ENCODE data around the gene PCDHGA10. TPM values are rescaled to one million over a fixed set of nuclear protein-coding genes. Genes with fewer than 3 reads are reported as not detected.
"Not testable (repeated sequence)": the region's sequence is repeated elsewhere in the genome, so short reads cannot be mapped to it uniquely, and the experiment has no call there.

Gene PCDHGA10
- total RNA-seq, 1 experiment from 2014 or later: 1.6 TPM

DNA sequence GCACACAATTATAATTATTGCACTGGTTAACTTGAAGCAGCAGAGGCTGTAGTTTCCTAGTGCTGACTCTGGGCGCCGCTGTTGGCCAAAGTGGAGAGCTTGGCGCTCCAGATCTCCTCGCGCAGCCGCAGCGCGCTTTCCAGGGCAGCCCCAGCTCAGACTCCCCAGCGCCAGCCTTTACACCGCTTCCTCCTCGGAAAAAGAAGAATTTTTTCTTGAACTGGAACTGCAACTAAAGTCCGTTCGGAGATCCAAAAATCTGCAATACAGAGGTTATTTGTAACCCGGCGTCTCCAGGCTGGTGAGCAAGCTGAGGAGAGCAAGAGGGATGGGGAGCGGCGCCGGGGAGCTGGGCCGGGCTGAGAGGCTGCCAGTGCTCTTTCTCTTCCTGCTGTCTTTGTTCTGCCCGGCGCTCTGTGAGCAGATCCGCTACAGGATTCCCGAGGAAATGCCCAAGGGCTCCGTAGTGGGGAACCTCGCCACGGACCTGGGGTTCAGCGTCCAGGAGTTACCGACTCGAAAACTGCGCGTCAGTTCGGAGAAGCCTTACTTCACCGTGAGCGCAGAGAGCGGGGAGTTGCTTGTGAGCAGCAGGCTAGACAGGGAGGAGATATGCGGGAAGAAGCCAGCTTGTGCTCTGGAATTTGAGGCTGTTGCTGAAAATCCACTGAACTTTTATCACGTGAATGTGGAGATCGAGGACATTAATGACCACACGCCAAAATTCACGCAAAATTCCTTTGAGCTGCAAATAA lies 25.1 kb upstream of the PCDHGA10 start, which contains the start of gene PCDHGB4:
PCDHGB4 (plus strand) TSS at position 142 of the 755 bp plus-strand sequence; CDS start at position 329, 187 bp downstream.
- not testable (repeated sequence) for H3K9me3 ChIP-seq (replicated peaks); H3K4me3 ChIP-seq; DNase-seq; H3K27me3 ChIP-seq; H3K4me1 ChIP-seq; H3K27ac ChIP-seq
- H3K36me3 ChIP-seq: peaks cover 40% of the 10 kb centered on the region

GRCh38 chr5:141388661-141389060 lies 24.1 kb upstream of the PCDHGA10 start:
- H3K27ac ChIP-seq: no peak overlapping the region
- peaks cover 37% of the 10 kb centered on the region for H3K36me3 ChIP-seq
- DNase-seq: no peak
- H3K27me3 ChIP-seq: no peaks in the 10 kb centered on the region
- no peaks in the 10 kb centered on the region for H3K4me1 ChIP-seq
- H3K9me3 ChIP-seq (replicated peaks): peaks cover 9% of the 10 kb centered on the region
- H3K4me3 ChIP-seq: no peak overlapping the region

GRCh38 chr5:141389153-141390042 lies 23.4 kb upstream of the PCDHGA10 start:
- Histone ChIP-seq H3K9me3 (replicated peaks) (peaks cover 12% of the 10 kb centered on the region), H3K4me3 (no peak overlapping the region), H3K4me1 (no peaks in the 10 kb centered on the region), H3K27ac (no peak overlapping the region), H3K36me3 (peaks cover 34% of the 10 kb centered on the region), H3K27me3 (no peaks in the 10 kb centered on the region)
- no peak for DNase-seq

DNA sequence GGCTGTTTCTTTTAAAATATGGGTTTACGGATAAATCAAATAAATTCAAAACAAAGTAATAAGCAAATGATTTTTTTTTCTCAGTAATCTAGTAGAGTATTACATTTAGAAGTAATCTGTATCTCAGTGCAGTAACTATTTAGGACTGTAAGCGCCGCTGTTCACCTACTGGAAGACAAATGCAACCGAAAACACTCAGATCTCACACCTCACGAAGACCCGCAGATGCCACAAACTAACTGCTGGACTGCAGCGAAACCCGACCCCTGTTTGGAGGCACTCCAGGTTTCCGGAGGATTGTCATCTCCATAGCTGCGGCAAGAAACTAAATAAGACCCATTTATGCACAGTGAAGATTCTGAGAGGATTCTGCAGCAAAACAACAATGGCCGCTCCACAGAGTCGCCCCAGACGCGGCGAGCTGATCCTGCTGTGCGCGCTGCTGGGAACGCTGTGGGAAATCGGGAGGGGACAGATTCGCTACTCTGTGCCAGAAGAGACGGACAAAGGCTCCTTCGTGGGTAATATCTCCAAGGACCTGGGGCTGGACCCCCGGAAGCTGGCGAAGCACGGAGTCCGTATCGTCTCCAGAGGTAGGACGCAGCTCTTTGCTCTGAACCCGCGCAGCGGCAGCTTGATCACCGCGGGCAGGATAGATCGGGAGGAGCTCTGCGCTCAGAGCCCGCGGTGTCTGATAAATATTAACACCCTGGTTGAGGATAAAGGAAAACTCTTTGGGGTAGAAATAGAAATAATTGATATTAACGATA lies 20.2 kb upstream of the PCDHGA10 start, which contains the start of gene PCDHGA8:
PCDHGA8 (plus strand) TSS at position 205 of the 770 bp plus-strand sequence; CDS start at position 386, 181 bp downstream.
- Histone ChIP-seq H3K4me1 (no peaks in the 10 kb centered on the region), H3K4me3 (no peak within 1 kb of the TSS), H3K27me3 (no peaks in the 10 kb centered on the region), H3K9me3 (replicated peaks) (peaks cover 6% of the 10 kb centered on the region), H3K27ac (no peak within 1 kb of the TSS), H3K36me3 (peaks cover 16% of the 10 kb centered on the region)
- DNase-seq: no peak

GRCh38 chr5:141393267-141393666 lies 19.5 kb upstream of the PCDHGA10 start:
- peaks cover 16% of the 10 kb centered on the region for H3K36me3 ChIP-seq
- H3K9me3 ChIP-seq (replicated peaks): peaks cover 6% of the 10 kb centered on the region
- H3K4me1 ChIP-seq: no peaks in the 10 kb centered on the region
- DNase-seq: no peak
- H3K27me3 ChIP-seq: no peaks in the 10 kb centered on the region
- no peak overlapping the region for H3K4me3 ChIP-seq
- H3K27ac ChIP-seq: no peak overlapping the region

- not testable (repeated sequence) for H3K4me1 ChIP-seq; H3K27ac ChIP-seq; H3K9me3 ChIP-seq (replicated peaks); H3K27me3 ChIP-seq; H3K4me3 ChIP-seq; DNase-seq
- H3K36me3 ChIP-seq: peaks cover 21% of the 10 kb centered on the region
Measured at GRCh38 chr5:141394401-141395187, 18.2 kb upstream of the PCDHGA10 start.

GRCh38 chr5:141397756-141398551 lies 14.8 kb upstream of the PCDHGA10 start, which contains the start of gene PCDHGB5:
Gene PCDHGB5 (plus strand): TSS chr5:141397947. CDS start chr5:141398128, 181 bp downstream.
- DNase-seq, H3K27ac ChIP-seq, H3K4me1 ChIP-seq, H3K4me3 ChIP-seq, H3K27me3 ChIP-seq: not testable (repeated sequence)
- peaks cover 31% of the 10 kb centered on the region for H3K36me3 ChIP-seq
- peaks cover 13% of the 10 kb centered on the region for H3K9me3 ChIP-seq (replicated peaks)

DNA sequence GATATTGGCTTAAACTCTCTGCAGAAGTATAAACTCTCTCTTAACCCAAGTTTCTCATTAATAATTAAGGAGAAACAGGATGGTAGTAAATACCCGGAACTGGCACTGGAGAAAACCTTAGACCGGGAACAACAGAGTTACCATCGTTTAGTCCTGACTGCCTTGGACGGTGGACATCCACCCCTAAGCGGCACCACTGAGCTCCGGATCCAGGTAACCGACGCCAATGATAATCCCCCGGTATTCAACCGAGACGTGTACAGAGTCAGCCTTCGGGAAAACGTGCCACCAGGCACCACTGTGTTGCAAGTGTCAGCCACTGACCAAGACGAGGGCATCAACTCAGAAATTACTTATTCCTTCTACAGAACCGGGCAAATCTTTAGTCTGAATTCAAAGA lies 14.2 kb upstream of the PCDHGA10 start:
- H3K4me1 ChIP-seq: no peaks in the 10 kb centered on the region
- H3K9me3 ChIP-seq (replicated peaks): peaks cover 12% of the 10 kb centered on the region
- peaks cover 30% of the 10 kb centered on the region for H3K36me3 ChIP-seq
- H3K27me3 ChIP-seq: no peaks in the 10 kb centered on the region
- DNase-seq: no peak
- no peak overlapping the region for H3K4me3 ChIP-seq
- H3K27ac ChIP-seq: no peak overlapping the region

DNA sequence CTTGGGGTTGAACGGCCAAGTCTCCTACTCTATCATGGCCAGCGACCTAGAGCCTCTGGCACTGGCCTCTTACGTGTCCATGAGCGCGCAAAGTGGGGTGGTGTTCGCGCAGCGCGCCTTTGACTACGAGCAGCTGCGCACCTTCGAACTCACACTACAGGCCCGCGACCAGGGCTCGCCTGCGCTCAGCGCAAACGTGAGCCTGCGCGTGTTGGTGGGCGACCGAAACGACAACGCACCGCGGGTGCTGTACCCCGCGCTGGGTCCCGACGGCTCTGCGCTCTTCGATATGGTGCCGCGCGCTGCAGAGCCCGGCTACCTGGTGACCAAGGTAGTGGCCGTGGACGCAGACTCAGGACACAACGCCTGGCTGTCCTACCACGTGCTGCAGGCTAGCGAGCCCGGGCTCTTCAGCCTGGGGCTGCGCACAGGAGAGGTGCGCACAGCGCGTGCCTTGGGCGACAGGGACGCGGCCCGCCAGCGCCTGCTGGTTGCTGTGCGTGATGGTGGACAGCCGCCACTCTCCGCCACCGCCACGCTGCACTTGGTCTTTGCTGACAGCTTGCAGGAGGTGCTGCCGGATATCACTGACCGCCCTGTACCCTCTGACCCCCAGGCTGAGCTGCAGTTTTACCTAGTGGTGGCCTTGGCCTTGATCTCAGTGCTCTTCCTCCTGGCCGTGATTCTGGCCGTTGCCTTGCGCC lies 13.1 kb upstream of the PCDHGA10 start:
- Histone ChIP-seq H3K4me3 (no peak overlapping the region), H3K27ac (no peak overlapping the region), H3K4me1 (no peaks in the 10 kb centered on the region), H3K36me3 (peaks cover 25% of the 10 kb centered on the region), H3K27me3 (no peaks in the 10 kb centered on the region), H3K9me3 (replicated peaks) (peaks cover 9% of the 10 kb centered on the region)
- no peak for DNase-seq

GRCh38 chr5:141402553-141403243 lies 10.1 kb upstream of the PCDHGA10 start, which contains the start of gene PCDHGA9:
Gene PCDHGA9 (plus strand): TSS chr5:141402778. CDS start chr5:141402953, 175 bp downstream.
- no peaks in the 10 kb centered on the region for H3K27me3 ChIP-seq
- no peak within 1 kb of the TSS for H3K4me3 ChIP-seq
- peaks cover 25% of the 10 kb centered on the region for H3K36me3 ChIP-seq
- H3K27ac ChIP-seq: no peak within 1 kb of the TSS
- no peaks in the 10 kb centered on the region for H3K4me1 ChIP-seq
- peaks cover 7% of the 10 kb centered on the region for H3K9me3 ChIP-seq (replicated peaks)
- peak in 1 of 2 experiments; percentile 11 for DNase-seq

- Histone ChIP-seq H3K9me3 (replicated peaks) (peaks cover 6% of the 10 kb centered on the region), H3K36me3 (peaks cover 25% of the 10 kb centered on the region), H3K4me3 (no peak overlapping the region), H3K27me3 (no peaks in the 10 kb centered on the region), H3K27ac (no peak overlapping the region), H3K4me1 (no peaks in the 10 kb centered on the region)
- no peak for DNase-seq
Measured at GRCh38 chr5:141403387-141403786, 9.4 kb upstream of the PCDHGA10 start.

DNA sequence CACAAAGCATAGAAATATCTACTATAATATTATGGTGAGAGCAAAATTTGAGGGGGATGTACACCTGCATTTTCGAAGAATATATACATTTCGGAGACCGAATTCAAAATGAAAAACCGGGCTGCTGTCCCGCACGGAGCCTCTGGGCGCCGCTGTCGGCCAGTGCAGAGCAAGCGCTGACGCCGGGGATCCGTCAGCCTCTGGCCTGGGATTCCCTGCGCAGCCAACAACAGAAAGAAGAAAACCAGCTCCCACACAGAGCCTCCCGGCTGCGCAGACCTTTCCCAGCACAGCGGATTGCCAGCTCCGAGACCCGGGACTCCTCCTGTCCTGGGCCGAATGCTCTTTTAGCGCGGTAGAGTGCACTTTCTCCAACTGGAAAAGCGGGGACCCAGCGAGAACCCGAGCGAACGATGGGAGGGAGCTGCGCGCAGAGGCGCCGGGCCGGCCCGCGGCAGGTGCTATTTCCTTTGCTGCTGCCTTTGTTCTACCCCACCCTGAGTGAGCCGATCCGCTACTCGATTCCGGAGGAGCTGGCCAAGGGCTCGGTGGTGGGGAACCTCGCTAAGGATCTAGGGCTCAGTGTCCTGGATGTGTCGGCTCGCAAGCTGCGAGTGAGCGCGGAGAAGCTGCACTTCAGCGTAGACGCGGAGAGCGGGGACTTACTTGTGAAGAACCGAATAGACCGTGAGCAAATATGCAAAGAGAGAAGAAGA lies 4.8 kb upstream of the PCDHGA10 start, which contains the start of gene PCDHGB6:
PCDHGB6 (plus strand) TSS at position 232 of the 716 bp plus-strand sequence; CDS start at position 414, 182 bp downstream.
- H3K4me3 ChIP-seq; H3K4me1 ChIP-seq; H3K27ac ChIP-seq; H3K27me3 ChIP-seq; H3K9me3 ChIP-seq (replicated peaks); DNase-seq: not testable (repeated sequence)
- H3K36me3 ChIP-seq: peaks cover 10% of the 10 kb centered on the region
